CD14-positive monocyte (primary cell): ENCODE measurements around the gene BEX1. TPM values are rescaled to one million over a fixed set of nuclear protein-coding genes. Genes with fewer than 3 reads are reported as not detected.

ENCODE experiments used
- DNase-seq, 3 donors: peaks; one replicate each; pipeline ENCODE4 v3.0.0-alpha.2; 2011 to 2022
- H2AFZ ChIP-seq: 2 replicates; pipeline ENCODE4 v1.6.0; 2012; ENCODE audit warnings: mild to moderate bottlenecking, low read depth, low read length, inconsistent platforms; ENCODE audit not compliant: insufficient read depth, poor library complexity, severe bottlenecking
- H3K27ac ChIP-seq, 2 donors: 1 replicate in 1 of 2; 2 replicates in 1 of 2; pipeline ENCODE4 v1.5.1; 2012 to 2013; ENCODE audit warnings: low read length in 2 of 2, control low read depth in 1 of 2, inconsistent platforms in 1 of 2, low read depth in 1 of 2, mild to moderate bottlenecking in 1 of 2
- H3K27me3 ChIP-seq, 2 donors: one replicate each; pipeline versions ENCODE4 v1.6.0 to v1.6.1; 2011 to 2013; ENCODE audit warnings: low read length in 2 of 2; ENCODE audit not compliant: control insufficient read depth in 2 of 2, insufficient read depth in 2 of 2
- H3K36me3 ChIP-seq, 2 donors: replicated peaks in 1 of 2; 1 replicate in 1 of 2; 2 replicates in 1 of 2; pipeline versions ENCODE4 v1.5.1 to v1.6.1; 2012 to 2013; ENCODE audit warnings: low read length in 2 of 2, control low read depth in 1 of 2, inconsistent platforms in 1 of 2, mild to moderate bottlenecking in 1 of 2; ENCODE audit not compliant: insufficient read depth in 2 of 2, control insufficient read depth in 1 of 2
- H3K4me1 ChIP-seq, 2 donors: 1 replicate in 1 of 2; 2 replicates in 1 of 2; pipeline versions ENCODE4 v1.5.1 to v1.6.1; 2012 to 2013; ENCODE audit warnings: low read length in 2 of 2, control low read depth in 1 of 2, inconsistent platforms in 1 of 2, mild to moderate bottlenecking in 1 of 2, moderate library complexity in 1 of 2; ENCODE audit not compliant: insufficient read depth in 2 of 2, control insufficient read depth in 1 of 2
- H3K4me2 ChIP-seq: replicated peaks from 2 replicates; pipeline ENCODE3; 2012; ENCODE audit warnings: low read length, moderate library complexity, mild to moderate bottlenecking; ENCODE audit not compliant: poor library complexity, severe bottlenecking; ENCODE audit errors: extremely low read depth
- H3K4me3 ChIP-seq, 3 experiments: fragments of 200-600 bp in 1 of 3; sonication (generic) in 1 of 3; replicated peaks in 1 of 3; 1 replicate in 2 of 3; 2 replicates in 1 of 3; pipeline ENCODE4 v1.5.1; 2011 to 2013; ENCODE audit warnings: low read length in 3 of 3, mild to moderate bottlenecking in 3 of 3, control low read depth in 2 of 3, low read depth in 2 of 3, inconsistent platforms in 1 of 3, moderate library complexity in 1 of 3
- H3K79me2 ChIP-seq: 2 replicates; pipeline ENCODE4 v1.6.0; 2012; ENCODE audit warnings: mild to moderate bottlenecking, control low read depth, inconsistent platforms, low read length, moderate library complexity; ENCODE audit not compliant: insufficient read depth
- H3K9ac ChIP-seq: 2 replicates; pipeline ENCODE4 v1.6.0; 2017; ENCODE audit warnings: low read length, mild to moderate bottlenecking; ENCODE audit not compliant: insufficient read depth, poor library complexity, severe bottlenecking
- H3K9me3 ChIP-seq, 2 donors: replicated peaks in 1 of 2; 1 replicate in 1 of 2; 2 replicates in 1 of 2; pipeline versions ENCODE4 v1.5.1 to v1.6.1; 2012 to 2013; ENCODE audit warnings: low read length in 2 of 2, control low read depth in 1 of 2; ENCODE audit not compliant: control insufficient read depth in 1 of 2, insufficient read depth in 1 of 2
- H4K20me1 ChIP-seq: 2 replicates; pipeline ENCODE4 v1.6.0; 2012; ENCODE audit warnings: mild to moderate bottlenecking, low read length, control low read depth, moderate library complexity; ENCODE audit not compliant: insufficient read depth
- H3K27ac Mint-ChIP-seq, 7 donors: one replicate each; pipeline ENCODE4 v1.8.0; 2020; ENCODE audit warnings: mild to moderate bottlenecking in 7 of 7, mixed read lengths in 7 of 7, moderate library complexity in 6 of 7, inconsistent platforms in 2 of 7
- H3K27me3 Mint-ChIP-seq, 3 donors: one replicate each; pipeline ENCODE4 v1.8.0; 2021 to 2022; ENCODE audit warnings: low read depth in 3 of 3, mild to moderate bottlenecking in 3 of 3, mixed read lengths in 3 of 3, moderate library complexity in 3 of 3, inconsistent platforms in 1 of 3
- H3K36me3 Mint-ChIP-seq, 2 donors: one replicate each; pipeline ENCODE4 v1.8.0; 2020; ENCODE audit warnings: mixed read lengths in 2 of 2, inconsistent platforms in 1 of 2, mild to moderate bottlenecking in 1 of 2
- H3K4me1 Mint-ChIP-seq: one replicate; pipeline ENCODE4 v1.8.0; 2020; ENCODE audit warnings: mild to moderate bottlenecking, mixed read lengths
- H3K4me3 Mint-ChIP-seq, 2 donors: one replicate each; pipeline ENCODE4 v1.8.0; 2020; ENCODE audit warnings: mild to moderate bottlenecking in 2 of 2, mixed read lengths in 2 of 2, moderate library complexity in 1 of 2
- H3K9me3 Mint-ChIP-seq, 7 donors: one replicate each; pipeline ENCODE4 v1.8.0; 2020 to 2022; ENCODE audit warnings: mixed read lengths in 7 of 7, mild to moderate bottlenecking in 6 of 7, moderate library complexity in 6 of 7, inconsistent platforms in 2 of 7
- CTCF ChIP-seq: fragments of 200-600 bp; IDR thresholded peaks from one replicate; pipeline ENCODE4 v1.8.0; 2022; ENCODE audit warnings: antibody characterized with exemption, mild to moderate bottlenecking
- WGBS: methylation state at CpG from one replicate; pipeline ENCODE4 v1.1.5; 2013; ENCODE audit warnings: missing lambda C conversion rate; ENCODE audit not compliant: insufficient coverage; 5-methylcytosine and 5-hydroxymethylcytosine counted together
- intact Hi-C, 2 donors: fragments of 100-400 bp; cut with micrococcal nuclease; formaldehyde crosslinking; loops; one replicate each; pipeline versions ENCODE4 v1.15.0 to v1.15.1; 2023
- polyA plus RNA-seq, 3 donors: library from polyadenylated mRNA; depleted of rRNA in 1 of 3; unstranded in 2 of 3; stranded (reverse) in 1 of 3; fragments of 300-500 nt in 2 of 3; fragments of >200 nt in 1 of 3; fragmentation: Illumina TruSeq in 2 of 3; gene quantifications; 1 replicate in 2 of 3; 2 replicates in 1 of 3; pipeline ENCODE4 v1.2.3, GENCODE V29; 2012 to 2021

The BEX1 gene
- polyA plus RNA-seq, 3 donors: 0.62 TPM; not detected in 2

GRCh38 chrX:103073467-103073866 lies 9.5 kb upstream of the BEX1 start:
- Mint-ChIP-seq H3K4me1 (no peaks in the 10 kb centered on the region), H3K9me3 (no peaks in the 10 kb centered on the region), H3K4me3 (no peak overlapping the region), H3K27me3 (peaks cover 0 to 8% (median 0%) of the 10 kb centered on the region in 3 donors), H3K36me3 (no peaks in the 10 kb centered on the region), H3K27ac (no peak overlapping the region)
- H3K79me2 ChIP-seq: no peaks in the 10 kb centered on the region
- H3K9me3 ChIP-seq: no peaks in the 10 kb centered on the region
- no peak overlapping the region for H3K9ac ChIP-seq
- no peak for DNase-seq
- no peaks in the 10 kb centered on the region for H4K20me1 ChIP-seq
- intact Hi-C loops: no loop called here
- whole genome bisulfite sequencing: no CpG with 5 or more reads among the region's 5 CpGs
- H3K27ac ChIP-seq: no peak overlapping the region
- H3K4me2 ChIP-seq: no peak overlapping the region
- no peaks in the 10 kb centered on the region for H3K36me3 ChIP-seq
- no peak overlapping the region for H3K4me3 ChIP-seq
- H3K27me3 ChIP-seq: no peaks in the 10 kb centered on the region
- no peaks in the 10 kb centered on the region for H3K4me1 ChIP-seq
- no peak for TF ChIP-seq CTCF
- H2AFZ ChIP-seq: no peak overlapping the region

DNA sequence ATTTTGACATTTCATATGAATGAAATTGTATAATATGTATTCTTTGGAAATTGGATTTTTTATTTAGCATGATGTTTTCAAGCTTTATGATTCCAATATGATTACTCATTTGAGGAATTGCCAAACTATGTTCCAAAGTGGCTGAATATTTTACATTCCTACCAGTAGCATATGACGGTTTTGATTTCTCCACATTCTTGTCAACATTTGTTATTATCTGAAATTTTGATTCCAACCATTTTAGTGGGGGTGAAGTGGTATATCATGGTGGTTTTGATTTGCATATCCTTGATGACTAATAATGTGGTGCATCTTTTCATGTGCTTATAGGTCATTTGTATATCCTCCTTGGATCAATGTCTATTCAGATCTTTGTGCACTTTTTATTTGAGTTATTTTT lies 2.6 kb upstream of the BEX1 start:
- Histone ChIP-seq H2AFZ (no peak overlapping the region), H3K4me3 (no peak overlapping the region), H3K79me2 (no peaks in the 10 kb centered on the region), H3K27ac (no peak overlapping the region), H4K20me1 (no peaks in the 10 kb centered on the region), H3K4me2 (no peak overlapping the region), H3K9me3 (no peaks in the 10 kb centered on the region), H3K36me3 (no peaks in the 10 kb centered on the region), H3K9ac (no peak overlapping the region), H3K27me3 (peaks cover 0 to 2% of the 10 kb centered on the region in 2 donors), H3K4me1 (no peaks in the 10 kb centered on the region)
- no peak overlapping the region for H3K27ac Mint-ChIP-seq
- no peak for TF ChIP-seq CTCF
- H3K4me1 Mint-ChIP-seq: peaks cover 5% of the 10 kb centered on the region
- peaks cover 0 to 3% (median 1%) of the 10 kb centered on the region in 7 donors for H3K9me3 Mint-ChIP-seq
- DNase-seq: no peak
- no peak overlapping the region for H3K4me3 Mint-ChIP-seq
- no peaks in the 10 kb centered on the region for H3K36me3 Mint-ChIP-seq
- no CpG with 5 or more reads among the region's 1 CpG for WGBS
- peaks cover 0 to 14% (median 13%) of the 10 kb centered on the region in 3 donors for H3K27me3 Mint-ChIP-seq
- intact Hi-C loops: no loop called here
